Measurements from ENCODE around the gene NT5E.

The NT5E gene

DNA sequence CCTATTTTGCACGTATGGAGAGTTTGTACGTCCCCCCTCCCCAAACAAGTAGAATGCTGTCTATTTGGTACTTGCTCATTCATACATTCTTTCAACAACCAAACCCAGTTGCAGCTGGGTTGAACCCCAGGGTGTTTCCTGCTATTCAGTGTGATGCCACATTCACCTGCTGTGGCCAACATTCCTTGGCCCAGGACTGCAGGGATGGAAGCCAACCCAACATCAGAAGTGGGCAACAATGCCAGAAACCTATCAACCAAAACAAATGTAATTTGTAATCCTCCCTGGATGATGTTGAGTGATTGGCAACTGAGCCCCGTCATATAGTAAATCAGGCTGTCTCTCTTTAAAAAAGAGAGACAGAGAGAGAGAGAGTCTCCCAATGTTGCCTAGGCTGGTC lies 8.9 kb downstream of the NT5E start:
- no peak overlapping the region for H3K4me3 ChIP-seq (ENCODE audit: low read length in 2 of 2)
- H3K27me3 ChIP-seq (ENCODE audit: control insufficient read depth in 2 of 2, insufficient read depth in 2 of 2, low read length in 2 of 2): no peaks in the 10 kb centered on the region
- H3K36me3 ChIP-seq (ENCODE audit: control insufficient read depth in 2 of 2, insufficient read depth in 2 of 2, low read length in 2 of 2): no peaks in the 10 kb centered on the region
- no peaks in the 10 kb centered on the region for H3K9me3 ChIP-seq (ENCODE audit: control insufficient read depth in 2 of 2, low read length in 2 of 2)
- H3K9ac ChIP-seq (ENCODE audit: low read depth in 1 of 2, low read length in 2 of 2): no peak overlapping the region
- no peak overlapping the region for H3K27ac ChIP-seq (ENCODE audit: low read depth in 2 of 2, low read length in 2 of 2)
- H3K4me1 ChIP-seq (ENCODE audit: control insufficient read depth in 2 of 2, insufficient read depth in 2 of 2, low read length in 2 of 2): peaks cover 4 to 5% of the 10 kb centered on the region in 2 donors

DNA sequence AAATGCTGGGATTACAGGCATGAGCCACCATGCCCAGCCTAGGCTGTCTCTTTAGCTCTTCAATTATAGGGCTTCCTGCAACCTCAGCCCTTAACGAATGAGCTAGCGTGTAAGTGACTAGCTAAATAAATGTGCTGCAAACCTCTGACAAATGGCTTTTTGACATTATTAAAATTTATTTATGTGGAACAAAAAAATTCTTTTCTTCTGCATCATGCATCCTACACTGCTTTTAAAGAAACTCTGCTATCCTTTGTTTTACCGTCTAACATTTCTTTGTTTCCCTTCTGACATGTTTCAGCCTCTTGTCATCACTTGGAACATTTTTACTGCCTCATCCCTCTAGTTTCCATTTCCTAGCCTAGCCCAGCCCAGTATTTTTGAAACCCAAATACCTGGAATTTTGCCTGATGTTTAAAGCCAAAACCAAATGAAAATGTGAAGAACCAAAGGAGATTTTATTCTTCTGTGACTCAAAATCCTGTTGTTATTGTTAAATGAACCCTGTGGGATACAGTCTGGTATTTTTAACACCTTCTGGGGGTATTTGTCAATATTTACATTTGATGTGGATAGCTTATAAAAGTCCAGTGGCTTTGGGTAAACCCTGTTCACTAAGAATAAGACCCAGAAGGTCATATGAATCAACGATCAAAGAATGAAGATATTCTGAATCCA lies 9.5 kb downstream of the NT5E start:
- no peak overlapping the region for H3K4me3 ChIP-seq (ENCODE audit: low read length in 2 of 2)
- H3K27me3 ChIP-seq (ENCODE audit: control insufficient read depth in 2 of 2, insufficient read depth in 2 of 2, low read length in 2 of 2): no peaks in the 10 kb centered on the region
- H3K9ac ChIP-seq (ENCODE audit: low read depth in 1 of 2, low read length in 2 of 2): no peak overlapping the region
- H3K36me3 ChIP-seq (ENCODE audit: control insufficient read depth in 2 of 2, insufficient read depth in 2 of 2, low read length in 2 of 2): no peaks in the 10 kb centered on the region
- no peak overlapping the region for H3K27ac ChIP-seq (ENCODE audit: low read depth in 2 of 2, low read length in 2 of 2)
- no peaks in the 10 kb centered on the region for H3K9me3 ChIP-seq (ENCODE audit: control insufficient read depth in 2 of 2, low read length in 2 of 2)
- peaks cover 4 to 5% of the 10 kb centered on the region in 2 donors for H3K4me1 ChIP-seq (ENCODE audit: control insufficient read depth in 2 of 2, insufficient read depth in 2 of 2, low read length in 2 of 2)

DNA sequence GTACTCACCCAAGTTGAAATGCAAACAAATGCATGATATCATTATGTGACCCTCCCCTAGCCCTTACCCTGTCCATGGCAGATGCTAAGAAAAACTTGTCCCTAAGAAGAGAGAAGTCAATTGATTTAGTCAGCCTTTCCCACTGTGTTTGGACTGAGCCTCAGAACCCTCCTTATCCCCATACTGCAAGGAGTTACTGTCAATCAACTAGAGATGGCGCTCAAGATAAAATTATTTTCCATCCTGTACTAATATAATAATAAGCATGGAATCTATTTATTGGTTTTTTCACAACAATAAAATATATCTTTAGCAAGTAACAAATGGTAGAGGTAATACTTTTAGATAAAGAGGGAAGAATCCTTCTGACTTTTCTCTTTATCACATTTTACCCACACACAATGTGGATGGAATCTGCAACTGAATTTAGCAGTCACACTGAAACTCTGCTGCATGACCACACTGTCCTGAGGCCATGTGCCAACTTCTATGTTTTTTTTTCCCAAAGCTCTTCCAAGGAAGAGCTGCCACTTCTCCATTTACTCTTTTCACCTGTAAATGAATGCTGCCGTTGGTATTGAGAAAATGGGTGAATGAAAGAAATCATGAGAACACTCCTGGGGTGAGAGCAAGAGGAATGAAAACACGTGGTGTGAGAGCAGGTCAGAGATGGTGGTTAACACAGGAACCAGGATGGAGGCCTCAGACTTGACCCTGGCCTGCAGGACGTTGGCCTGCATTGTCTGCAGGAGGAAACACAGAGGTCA lies 10.5 kb downstream of the NT5E start:
- H3K4me1 ChIP-seq (ENCODE audit: control insufficient read depth in 2 of 2, insufficient read depth in 2 of 2, low read length in 2 of 2): peaks cover 4 to 5% of the 10 kb centered on the region in 2 donors
- no peaks in the 10 kb centered on the region for H3K36me3 ChIP-seq (ENCODE audit: control insufficient read depth in 2 of 2, insufficient read depth in 2 of 2, low read length in 2 of 2)
- H3K9ac ChIP-seq (ENCODE audit: low read depth in 1 of 2, low read length in 2 of 2): no peak overlapping the region
- H3K27ac ChIP-seq (ENCODE audit: low read depth in 2 of 2, low read length in 2 of 2): no peak overlapping the region
- H3K9me3 ChIP-seq (ENCODE audit: control insufficient read depth in 2 of 2, low read length in 2 of 2): no peaks in the 10 kb centered on the region
- no peaks in the 10 kb centered on the region for H3K27me3 ChIP-seq (ENCODE audit: control insufficient read depth in 2 of 2, insufficient read depth in 2 of 2, low read length in 2 of 2)
- H3K4me3 ChIP-seq (ENCODE audit: low read length in 2 of 2): no peak overlapping the region

- H3K27ac ChIP-seq (ENCODE audit: low read depth in 2 of 2, low read length in 2 of 2): no peak overlapping the region
- H3K27me3 ChIP-seq (ENCODE audit: control insufficient read depth in 2 of 2, insufficient read depth in 2 of 2, low read length in 2 of 2): no peaks in the 10 kb centered on the region
- no peak overlapping the region for H3K4me3 ChIP-seq (ENCODE audit: low read length in 2 of 2)
- H3K4me1 ChIP-seq (ENCODE audit: control insufficient read depth in 2 of 2, insufficient read depth in 2 of 2, low read length in 2 of 2): peaks cover 4 to 5% of the 10 kb centered on the region in 2 donors
- H3K9me3 ChIP-seq (ENCODE audit: control insufficient read depth in 2 of 2, low read length in 2 of 2): no peaks in the 10 kb centered on the region
- no peak overlapping the region for H3K9ac ChIP-seq (ENCODE audit: low read depth in 1 of 2, low read length in 2 of 2)
- H3K36me3 ChIP-seq (ENCODE audit: control insufficient read depth in 2 of 2, insufficient read depth in 2 of 2, low read length in 2 of 2): no peaks in the 10 kb centered on the region
These were observed 11.3 kb downstream of the NT5E start for GRCh38 chr6:85460921-85461797.

DNA sequence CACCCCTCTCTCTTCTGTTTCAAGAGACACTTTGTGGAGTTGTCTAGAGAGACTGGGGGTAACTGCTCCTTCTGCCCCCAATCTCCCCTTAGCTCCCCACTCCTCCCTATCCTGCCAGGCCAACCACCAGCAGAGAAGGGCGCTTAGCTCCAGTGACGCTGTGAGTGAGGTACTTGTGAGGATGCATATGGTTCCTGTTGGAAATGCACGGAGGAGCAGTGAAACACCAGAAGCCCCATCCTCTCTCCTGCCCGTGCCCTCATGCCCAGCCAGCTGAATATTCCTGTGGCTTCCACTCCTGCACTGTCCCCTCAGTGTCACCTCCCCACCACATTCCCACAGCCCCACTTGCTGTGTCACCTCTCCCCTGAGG lies 11.9 kb downstream of the NT5E start:
- H3K9me3 ChIP-seq (ENCODE audit: control insufficient read depth in 2 of 2, low read length in 2 of 2): no peaks in the 10 kb centered on the region
- H3K27me3 ChIP-seq (ENCODE audit: control insufficient read depth in 2 of 2, insufficient read depth in 2 of 2, low read length in 2 of 2): no peaks in the 10 kb centered on the region
- H3K9ac ChIP-seq (ENCODE audit: low read depth in 1 of 2, low read length in 2 of 2): no peak overlapping the region
- no peak overlapping the region for H3K27ac ChIP-seq (ENCODE audit: low read depth in 2 of 2, low read length in 2 of 2)
- H3K4me1 ChIP-seq (ENCODE audit: control insufficient read depth in 2 of 2, insufficient read depth in 2 of 2, low read length in 2 of 2): peaks cover 4 to 5% of the 10 kb centered on the region in 2 donors
- peaks cover 0 to under 1% of the 10 kb centered on the region in 2 donors for H3K36me3 ChIP-seq (ENCODE audit: control insufficient read depth in 2 of 2, insufficient read depth in 2 of 2, low read length in 2 of 2)
- H3K4me3 ChIP-seq (ENCODE audit: low read length in 2 of 2): no peak overlapping the region

DNA sequence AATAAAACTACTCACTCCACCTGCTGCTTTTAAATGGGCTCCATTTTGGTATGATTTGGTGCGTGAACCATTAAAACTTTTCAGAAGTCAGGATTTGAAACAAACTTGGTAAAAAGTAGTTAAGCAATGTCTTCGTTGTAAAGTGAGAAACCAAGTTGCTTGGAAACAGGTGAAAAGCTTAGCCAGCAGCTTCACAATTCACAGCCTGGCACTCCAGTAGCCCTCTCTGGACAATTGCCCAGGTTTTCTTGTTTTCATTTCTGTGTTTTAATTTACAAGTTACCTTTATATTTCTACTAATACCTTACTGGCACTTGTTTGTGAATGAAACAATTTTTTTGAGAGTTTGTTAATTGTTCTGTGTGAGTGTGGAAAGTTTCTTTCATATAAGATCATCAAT lies 12.8 kb downstream of the NT5E start:
- Histone ChIP-seq H3K27me3 (ENCODE audit: control insufficient read depth in 2 of 2, insufficient read depth in 2 of 2, low read length in 2 of 2) (no peaks in the 10 kb centered on the region), H3K4me1 (ENCODE audit: control insufficient read depth in 2 of 2, insufficient read depth in 2 of 2, low read length in 2 of 2) (peaks cover 4 to 5% of the 10 kb centered on the region in 2 donors), H3K9me3 (ENCODE audit: control insufficient read depth in 2 of 2, low read length in 2 of 2) (no peaks in the 10 kb centered on the region), H3K4me3 (ENCODE audit: low read length in 2 of 2) (no peak overlapping the region), H3K9ac (ENCODE audit: low read depth in 1 of 2, low read length in 2 of 2) (no peak overlapping the region), H3K27ac (ENCODE audit: low read depth in 2 of 2, low read length in 2 of 2) (no peak overlapping the region), H3K36me3 (ENCODE audit: control insufficient read depth in 2 of 2, insufficient read depth in 2 of 2, low read length in 2 of 2) (peaks cover 0 to 9% of the 10 kb centered on the region in 2 donors)

- Histone ChIP-seq H3K27me3 (ENCODE audit: control insufficient read depth in 2 of 2, insufficient read depth in 2 of 2, low read length in 2 of 2) (no peaks in the 10 kb centered on the region), H3K4me1 (ENCODE audit: control insufficient read depth in 2 of 2, insufficient read depth in 2 of 2, low read length in 2 of 2) (peaks cover 4 to 5% of the 10 kb centered on the region in 2 donors), H3K9me3 (ENCODE audit: control insufficient read depth in 2 of 2, low read length in 2 of 2) (no peaks in the 10 kb centered on the region), H3K27ac (ENCODE audit: low read depth in 2 of 2, low read length in 2 of 2) (no peak overlapping the region), H3K4me3 (ENCODE audit: low read length in 2 of 2) (no peak overlapping the region), H3K9ac (ENCODE audit: low read depth in 1 of 2, low read length in 2 of 2) (no peak overlapping the region), H3K36me3 (ENCODE audit: control insufficient read depth in 2 of 2, insufficient read depth in 2 of 2, low read length in 2 of 2) (peaks cover 5 to 13% of the 10 kb centered on the region in 2 donors)
These were observed 13.9 kb downstream of the NT5E start for GRCh38 chr6:85463621-85464259.

- Histone ChIP-seq H3K9ac (ENCODE audit: low read depth in 1 of 2, low read length in 2 of 2) (no peak overlapping the region), H3K27me3 (ENCODE audit: control insufficient read depth in 2 of 2, insufficient read depth in 2 of 2, low read length in 2 of 2) (no peaks in the 10 kb centered on the region), H3K4me1 (ENCODE audit: control insufficient read depth in 2 of 2, insufficient read depth in 2 of 2, low read length in 2 of 2) (peaks cover 4 to 5% of the 10 kb centered on the region in 2 donors), H3K9me3 (ENCODE audit: control insufficient read depth in 2 of 2, low read length in 2 of 2) (no peaks in the 10 kb centered on the region), H3K4me3 (ENCODE audit: low read length in 2 of 2) (no peak overlapping the region), H3K36me3 (ENCODE audit: control insufficient read depth in 2 of 2, insufficient read depth in 2 of 2, low read length in 2 of 2) (peaks cover 5 to 13% of the 10 kb centered on the region in 2 donors), H3K27ac (ENCODE audit: low read depth in 2 of 2, low read length in 2 of 2) (no peak overlapping the region)
These were observed 14.4 kb downstream of the NT5E start for GRCh38 chr6:85464260-85464644.

DNA sequence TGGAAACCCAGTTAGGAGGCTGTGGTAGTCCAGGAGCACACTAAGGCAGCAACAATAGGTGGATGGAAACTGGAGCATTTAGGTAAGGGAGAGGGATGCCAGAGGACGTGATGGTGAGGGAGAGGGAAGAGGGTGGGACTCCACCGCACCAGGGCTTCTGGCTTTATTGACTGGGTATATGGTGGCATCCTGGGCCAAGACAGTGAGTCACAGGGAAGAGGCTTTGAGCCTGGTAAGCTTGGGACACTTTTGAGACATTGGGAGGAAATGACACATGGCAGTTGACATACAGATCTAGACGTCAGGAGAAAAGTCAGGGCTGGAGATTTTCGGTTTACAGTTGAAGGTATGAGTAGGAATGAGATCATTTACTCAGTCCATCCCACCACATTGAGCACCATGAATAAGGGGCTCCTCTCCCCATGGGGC lies 14.9 kb downstream of the NT5E start:
- Histone ChIP-seq H3K36me3 (ENCODE audit: control insufficient read depth in 2 of 2, insufficient read depth in 2 of 2, low read length in 2 of 2) (peaks cover 9 to 13% of the 10 kb centered on the region in 2 donors), H3K27ac (ENCODE audit: low read depth in 2 of 2, low read length in 2 of 2) (no peak overlapping the region), H3K4me3 (ENCODE audit: low read length in 2 of 2) (no peak overlapping the region), H3K27me3 (ENCODE audit: control insufficient read depth in 2 of 2, insufficient read depth in 2 of 2, low read length in 2 of 2) (no peaks in the 10 kb centered on the region), H3K9me3 (ENCODE audit: control insufficient read depth in 2 of 2, low read length in 2 of 2) (no peaks in the 10 kb centered on the region), H3K4me1 (ENCODE audit: control insufficient read depth in 2 of 2, insufficient read depth in 2 of 2, low read length in 2 of 2) (peaks cover 4 to 5% of the 10 kb centered on the region in 2 donors), H3K9ac (ENCODE audit: low read depth in 1 of 2, low read length in 2 of 2) (no peak overlapping the region)

Measured in mucosa of rectum (tissue), 2 donors.